ENCODE measurements around the gene SPSB1.

The SPSB1 gene

DNA sequence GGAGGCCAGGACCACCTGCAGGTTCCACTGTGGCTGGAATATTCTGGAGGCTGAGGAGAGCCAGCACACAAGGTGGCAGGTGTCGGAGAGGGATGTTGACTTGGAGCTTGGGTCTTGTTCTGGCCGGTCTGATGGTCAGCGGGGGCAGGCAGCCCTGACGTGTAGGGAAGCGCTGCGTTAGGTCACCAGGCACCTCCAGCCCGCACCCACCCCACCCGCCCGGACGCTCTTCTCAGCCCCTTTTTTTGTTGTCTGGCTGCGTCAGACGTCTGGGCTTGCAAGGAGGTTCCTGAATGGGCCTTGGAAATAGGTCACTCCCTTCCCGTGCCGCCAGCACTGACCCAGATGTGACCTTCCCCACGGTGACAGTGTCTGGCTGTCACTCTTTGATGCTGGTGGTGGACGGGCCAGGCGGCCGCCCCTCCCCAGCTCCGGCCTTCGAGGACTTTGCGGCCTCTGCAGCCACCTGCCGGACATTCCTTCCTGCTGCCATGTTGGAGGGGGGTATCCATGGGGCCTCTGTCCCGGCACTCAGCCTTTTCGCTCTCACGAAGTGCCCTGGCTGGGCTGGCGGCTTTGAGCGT is 30.1 kb downstream of the SPSB1 start:
- H3K4me1 Mint-ChIP-seq: no peaks in the 10 kb centered on the region
- no peak overlapping the region for H3K27ac Mint-ChIP-seq (ENCODE audit: low read depth)
- H3K27me3 Mint-ChIP-seq: no peaks in the 10 kb centered on the region

DNA sequence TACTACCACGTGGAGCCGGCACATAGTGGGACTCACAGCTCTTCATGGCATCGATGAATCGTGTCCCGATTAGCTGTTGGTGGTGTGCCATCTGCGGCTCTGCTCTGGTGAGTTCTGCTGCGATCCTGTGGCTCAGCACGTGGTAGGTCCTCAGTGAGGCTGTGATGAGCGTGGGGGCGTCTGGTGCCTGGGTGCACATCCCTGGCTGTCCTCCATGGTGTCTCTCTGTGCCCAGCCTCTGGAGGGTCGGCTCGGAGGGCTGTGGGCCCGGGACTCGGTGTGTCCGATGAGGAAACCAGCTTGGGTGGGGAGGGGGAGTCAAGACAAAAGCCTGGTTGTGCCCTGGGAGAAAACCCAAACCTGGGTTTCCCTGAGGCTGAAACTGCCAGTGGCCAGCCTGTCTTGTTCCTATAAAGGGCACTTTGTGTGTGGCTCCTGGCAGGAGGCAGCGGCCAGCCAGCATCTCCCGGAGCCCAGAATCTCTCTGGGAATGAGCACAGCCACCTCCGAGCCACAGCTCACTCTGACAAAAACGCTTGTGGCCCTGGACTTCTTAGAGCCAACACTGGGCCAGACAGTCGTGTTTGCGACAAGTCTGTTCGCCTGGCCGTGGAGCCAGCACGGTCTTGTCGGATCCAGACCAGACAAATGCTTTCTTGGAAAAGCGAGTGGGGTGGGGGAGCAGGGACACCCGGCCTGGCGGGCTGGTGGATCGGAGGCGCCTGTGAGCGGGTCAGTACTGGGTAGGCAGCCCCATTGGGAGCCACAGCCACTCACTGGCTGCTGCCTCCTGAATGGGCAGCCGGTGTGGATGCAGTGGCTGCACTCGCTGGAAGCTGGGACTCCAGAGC is 31.8 kb downstream of the SPSB1 start:
- no peaks in the 10 kb centered on the region for H3K27me3 Mint-ChIP-seq
- H3K4me1 Mint-ChIP-seq: no peaks in the 10 kb centered on the region
- ATAC-seq (replicated peaks; ENCODE audit: extremely low read depth, poor library complexity, severe bottlenecking): no peak
- H3K36me3 Mint-ChIP-seq (ENCODE audit: insufficient read depth): no peaks in the 10 kb centered on the region
- H3K27ac Mint-ChIP-seq (ENCODE audit: low read depth): no peak overlapping the region
- no peak for DNase-seq (ENCODE audit: low spot score in 2 of 2)
- no peaks in the 10 kb centered on the region for H3K9me3 Mint-ChIP-seq
- no peak overlapping the region for H3K4me3 Mint-ChIP-seq

More for the DNA sequence above, 30.1 kb downstream of the SPSB1 start:
- Mint-ChIP-seq H3K4me3 (no peak overlapping the region), H3K9me3 (no peaks in the 10 kb centered on the region), H3K36me3 (ENCODE audit: insufficient read depth) (no peaks in the 10 kb centered on the region)
- DNase-seq (ENCODE audit: low spot score in 2 of 2) (no peak), ATAC-seq (replicated peaks; ENCODE audit: extremely low read depth, poor library complexity, severe bottlenecking) (no peak)

DNA sequence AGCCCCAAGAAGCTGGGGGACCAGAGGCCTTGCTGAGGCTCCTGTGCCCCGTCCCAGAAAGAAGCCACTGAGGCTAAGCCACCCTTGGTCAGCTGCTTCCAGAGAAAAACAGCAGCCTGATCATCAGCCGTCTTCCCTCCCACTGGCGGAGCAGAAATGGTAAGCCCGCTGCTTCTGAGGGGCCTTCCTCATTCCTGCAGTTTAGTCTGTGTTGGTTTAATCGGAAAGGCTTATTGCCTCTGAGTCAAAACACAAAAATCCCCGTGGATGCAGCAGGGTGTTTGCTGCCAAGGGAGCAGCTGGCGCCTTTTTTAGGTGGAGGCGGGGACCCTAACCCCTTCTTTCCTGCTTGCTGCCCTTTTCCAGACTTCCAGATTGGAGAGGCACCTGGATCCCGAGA is 33.9 kb downstream of the SPSB1 start:
- H3K27me3 Mint-ChIP-seq: no peaks in the 10 kb centered on the region
- no peaks in the 10 kb centered on the region for H3K36me3 Mint-ChIP-seq (ENCODE audit: insufficient read depth)
- no peaks in the 10 kb centered on the region for H3K4me1 Mint-ChIP-seq
- no peak overlapping the region for H3K27ac Mint-ChIP-seq (ENCODE audit: low read depth)
- no peak overlapping the region for H3K4me3 Mint-ChIP-seq
- DNase-seq (ENCODE audit: low spot score in 2 of 2): no peak
- H3K9me3 Mint-ChIP-seq: no peaks in the 10 kb centered on the region
- no peak for ATAC-seq (replicated peaks; ENCODE audit: extremely low read depth, poor library complexity, severe bottlenecking)

DNA sequence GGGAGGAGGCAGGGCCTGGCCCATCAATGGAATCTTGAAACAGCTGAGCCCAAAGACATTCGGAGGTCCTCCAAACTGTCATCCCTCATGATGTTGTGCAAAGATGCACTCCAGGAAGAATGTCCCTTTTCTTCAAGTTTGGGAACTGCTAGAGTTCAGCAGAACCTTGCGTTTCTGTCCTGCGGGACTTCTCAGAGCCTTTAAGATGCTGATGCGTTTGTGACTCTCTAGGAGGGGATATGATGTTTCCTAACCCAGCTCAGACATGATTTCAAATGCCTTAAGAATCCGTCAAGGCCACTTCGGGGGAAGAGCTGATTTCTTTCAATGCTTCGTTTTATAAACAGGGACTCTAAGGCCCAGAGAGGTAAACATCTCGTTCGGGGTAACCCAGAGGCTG is 35.5 kb downstream of the SPSB1 start:
- peaks cover 6% of the 10 kb centered on the region for H3K4me1 Mint-ChIP-seq
- no peaks in the 10 kb centered on the region for H3K36me3 Mint-ChIP-seq (ENCODE audit: insufficient read depth)
- ATAC-seq (replicated peaks; ENCODE audit: extremely low read depth, poor library complexity, severe bottlenecking): no peak

DNA sequence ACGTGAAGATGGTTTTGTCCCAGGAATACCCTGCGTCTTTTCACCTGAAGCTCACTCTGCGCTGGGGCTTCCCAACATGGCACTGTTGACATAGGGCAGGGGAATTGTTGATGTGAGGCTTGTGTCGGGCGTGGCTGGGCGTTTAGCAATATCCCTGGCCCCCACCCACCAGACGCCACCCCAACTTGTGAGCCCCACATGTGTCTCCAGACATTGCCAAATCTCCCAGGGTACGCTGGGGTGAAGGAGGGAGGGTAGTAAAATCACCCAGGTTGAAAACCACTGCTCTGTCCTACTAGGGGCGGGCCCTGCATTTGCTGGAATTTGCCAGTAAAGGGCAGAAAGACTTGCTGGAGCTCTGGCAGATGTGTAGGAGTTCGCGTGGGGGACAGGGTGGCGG is 36.0 kb downstream of the SPSB1 start:
- no peaks in the 10 kb centered on the region for H3K27me3 Mint-ChIP-seq
- H3K27ac Mint-ChIP-seq (ENCODE audit: low read depth): no peak overlapping the region
- DNase-seq (ENCODE audit: low spot score in 2 of 2) (no peak), ATAC-seq (replicated peaks; ENCODE audit: extremely low read depth, poor library complexity, severe bottlenecking) (no peak)
- peaks cover 6% of the 10 kb centered on the region for H3K4me1 Mint-ChIP-seq
- H3K36me3 Mint-ChIP-seq (ENCODE audit: insufficient read depth): no peaks in the 10 kb centered on the region
- no peaks in the 10 kb centered on the region for H3K9me3 Mint-ChIP-seq
- no peak overlapping the region for H3K4me3 Mint-ChIP-seq

More for the DNA sequence above, 35.5 kb downstream of the SPSB1 start:
- no peak for DNase-seq (ENCODE audit: low spot score in 2 of 2)
- no peak overlapping the region for H3K27ac Mint-ChIP-seq (ENCODE audit: low read depth)
- H3K9me3 Mint-ChIP-seq: no peaks in the 10 kb centered on the region
- H3K4me3 Mint-ChIP-seq: no peak overlapping the region
- no peaks in the 10 kb centered on the region for H3K27me3 Mint-ChIP-seq

DNA sequence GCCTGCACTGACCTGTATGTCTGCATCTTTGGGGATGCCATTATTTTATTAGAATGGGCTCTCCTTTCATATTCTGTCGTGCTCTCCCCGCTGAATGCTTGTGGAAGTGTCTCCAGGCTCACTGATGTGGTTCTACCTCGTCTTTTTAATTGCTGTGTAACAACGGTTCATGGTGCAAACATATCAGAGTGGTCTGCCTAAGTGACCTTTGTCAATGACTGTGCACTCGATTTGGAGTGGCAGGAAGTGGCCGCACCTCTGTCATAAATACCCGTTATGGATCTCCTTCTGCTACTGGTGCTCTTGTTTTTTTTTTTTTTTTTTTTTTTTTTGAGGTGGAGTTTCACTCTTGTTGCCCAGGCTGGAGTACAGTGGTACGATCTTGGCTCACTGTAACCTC is 38.3 kb downstream of the SPSB1 start:
- H3K36me3 Mint-ChIP-seq (ENCODE audit: insufficient read depth): no peaks in the 10 kb centered on the region
- no peaks in the 10 kb centered on the region for H3K9me3 Mint-ChIP-seq
- H3K4me1 Mint-ChIP-seq: peaks cover 6% of the 10 kb centered on the region
- H3K27ac Mint-ChIP-seq (ENCODE audit: low read depth): no peak overlapping the region
- DNase-seq (ENCODE audit: low spot score in 2 of 2) (no peak), ATAC-seq (replicated peaks; ENCODE audit: extremely low read depth, poor library complexity, severe bottlenecking) (no peak)
- H3K27me3 Mint-ChIP-seq: no peaks in the 10 kb centered on the region
- no peak overlapping the region for H3K4me3 Mint-ChIP-seq

DNA sequence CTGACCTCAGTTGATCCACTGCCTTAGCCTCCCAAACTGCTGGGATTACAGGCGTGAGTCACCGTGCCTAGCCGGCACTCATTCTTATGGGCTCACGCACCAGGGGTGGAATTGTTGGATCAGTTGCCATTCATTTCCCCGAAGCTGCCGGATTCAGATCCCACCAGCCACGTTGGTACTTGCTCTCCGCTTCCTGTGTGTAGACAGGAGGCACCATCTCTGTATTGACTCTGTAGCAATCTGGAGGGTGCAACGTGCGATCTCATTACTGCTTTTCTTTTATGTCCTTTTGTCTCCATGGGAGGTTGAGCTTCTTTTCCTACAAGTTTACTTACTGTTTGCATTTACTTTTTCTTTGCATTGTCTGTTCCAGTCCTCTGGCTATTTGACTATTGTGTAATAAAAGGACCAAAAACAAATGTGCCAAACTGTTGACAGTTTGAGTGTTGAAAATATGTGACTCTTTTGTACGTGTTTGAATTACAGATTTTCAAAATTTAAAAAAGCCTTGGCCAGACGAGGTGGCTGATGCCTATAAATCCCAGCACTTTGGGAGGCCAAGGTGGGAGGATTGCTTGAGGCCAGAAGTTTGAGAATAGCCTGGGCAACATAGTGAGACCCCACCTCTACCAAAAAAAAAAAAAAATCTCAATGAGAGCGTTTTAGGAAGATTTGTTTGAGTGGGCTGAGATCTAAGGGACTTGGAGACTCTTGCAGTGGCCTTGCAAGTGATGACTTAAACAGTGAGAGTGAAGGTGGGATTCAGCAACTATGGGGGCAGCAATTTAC is 39.1 kb downstream of the SPSB1 start:
- Mint-ChIP-seq H3K9me3 (no peaks in the 10 kb centered on the region), H3K27ac (ENCODE audit: low read depth) (no peak overlapping the region), H3K4me3 (no peak overlapping the region), H3K36me3 (ENCODE audit: insufficient read depth) (no peaks in the 10 kb centered on the region), H3K4me1 (peaks cover 6% of the 10 kb centered on the region), H3K27me3 (no peaks in the 10 kb centered on the region)
- DNase-seq (ENCODE audit: low spot score in 2 of 2): no peak
- ATAC-seq (replicated peaks; ENCODE audit: extremely low read depth, poor library complexity, severe bottlenecking): no peak

DNA sequence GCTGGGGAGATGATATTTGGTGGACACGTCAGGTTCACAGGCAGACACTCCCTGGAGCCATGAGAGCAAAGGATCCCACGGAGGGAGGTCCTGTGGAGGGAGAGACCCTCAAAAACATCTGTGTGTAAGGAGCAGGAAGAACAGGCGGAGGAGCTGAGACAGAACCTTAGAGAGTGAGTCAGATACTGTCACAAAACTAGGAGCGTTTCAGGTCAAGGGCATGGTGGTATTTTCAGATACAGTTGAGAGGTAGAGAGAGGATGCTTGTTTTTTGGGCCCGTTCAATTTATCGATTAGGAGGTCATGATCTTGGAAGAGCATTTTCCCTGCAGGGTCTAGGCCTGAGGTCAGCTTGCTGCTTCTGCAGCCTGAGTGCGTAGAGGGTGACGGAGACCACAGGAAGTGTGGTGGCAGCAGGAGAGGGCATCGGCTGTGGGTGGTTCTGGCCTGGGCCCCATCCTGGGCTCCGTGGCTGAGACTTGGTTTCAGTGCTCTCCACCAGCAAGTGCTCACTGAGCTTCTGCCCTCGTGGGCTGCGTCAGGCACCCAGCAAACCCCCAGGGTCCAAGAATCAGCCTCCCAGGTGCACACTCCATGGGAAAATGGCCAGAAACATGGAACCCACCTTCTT is 39.9 kb downstream of the SPSB1 start:
- Mint-ChIP-seq H3K4me3 (no peak overlapping the region), H3K27me3 (no peaks in the 10 kb centered on the region), H3K4me1 (peaks cover 6% of the 10 kb centered on the region), H3K36me3 (ENCODE audit: insufficient read depth) (no peaks in the 10 kb centered on the region), H3K27ac (ENCODE audit: low read depth) (no peak overlapping the region), H3K9me3 (no peaks in the 10 kb centered on the region)
- ATAC-seq (replicated peaks; ENCODE audit: extremely low read depth, poor library complexity, severe bottlenecking) (no peak), DNase-seq (ENCODE audit: low spot score in 2 of 2) (no peak)

DNA sequence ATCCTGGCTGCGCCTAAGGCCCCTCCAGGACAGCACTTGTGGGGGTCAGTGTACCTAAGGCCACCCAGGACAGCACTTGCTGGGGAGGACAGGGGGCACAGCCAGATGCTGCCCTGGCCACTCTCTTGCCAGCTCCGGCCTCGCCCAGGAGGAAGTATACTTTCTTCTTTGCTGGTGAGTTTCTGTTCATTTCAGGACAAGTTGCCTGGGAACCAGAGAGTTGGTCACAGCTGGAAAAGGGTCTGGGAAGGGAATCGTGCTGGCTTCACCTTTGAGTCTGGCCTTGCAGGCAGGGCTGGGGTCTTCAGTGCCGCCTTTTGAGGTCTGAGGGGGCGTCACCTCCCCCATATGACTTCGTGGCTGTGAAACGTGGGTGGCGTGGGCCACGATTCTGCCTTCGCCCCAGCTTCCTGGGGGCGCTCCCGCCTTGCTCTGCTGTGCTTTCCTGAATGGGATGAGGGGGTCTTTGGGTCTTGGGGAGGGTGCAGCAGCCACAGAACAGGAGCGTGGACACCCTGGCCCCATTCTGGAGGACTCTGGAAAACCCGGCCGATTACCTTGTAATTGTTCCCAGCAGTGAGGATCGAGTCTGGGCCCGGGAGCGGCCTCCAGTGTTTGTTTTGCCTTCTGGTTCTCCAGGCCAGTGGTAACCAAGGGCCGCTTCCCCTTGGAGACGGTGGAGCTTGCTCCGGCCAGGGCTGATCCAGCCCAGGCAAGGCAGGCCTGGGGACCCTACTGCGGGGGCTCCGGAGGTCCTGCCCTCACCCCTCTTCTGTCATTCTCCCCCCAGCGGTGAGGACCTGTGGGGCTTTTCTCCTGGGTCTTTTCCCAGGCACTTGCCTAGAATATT is 45.9 kb downstream of the SPSB1 start:
- no peaks in the 10 kb centered on the region for H3K9me3 Mint-ChIP-seq
- no peak for DNase-seq (ENCODE audit: low spot score in 2 of 2)
- H3K4me1 Mint-ChIP-seq: no peaks in the 10 kb centered on the region
- H3K36me3 Mint-ChIP-seq (ENCODE audit: insufficient read depth): no peaks in the 10 kb centered on the region
- no peaks in the 10 kb centered on the region for H3K27me3 Mint-ChIP-seq
- H3K27ac Mint-ChIP-seq (ENCODE audit: low read depth): no peak overlapping the region
- no peak for ATAC-seq (replicated peaks; ENCODE audit: extremely low read depth, poor library complexity, severe bottlenecking)
- H3K4me3 Mint-ChIP-seq: no peak overlapping the region

DNA sequence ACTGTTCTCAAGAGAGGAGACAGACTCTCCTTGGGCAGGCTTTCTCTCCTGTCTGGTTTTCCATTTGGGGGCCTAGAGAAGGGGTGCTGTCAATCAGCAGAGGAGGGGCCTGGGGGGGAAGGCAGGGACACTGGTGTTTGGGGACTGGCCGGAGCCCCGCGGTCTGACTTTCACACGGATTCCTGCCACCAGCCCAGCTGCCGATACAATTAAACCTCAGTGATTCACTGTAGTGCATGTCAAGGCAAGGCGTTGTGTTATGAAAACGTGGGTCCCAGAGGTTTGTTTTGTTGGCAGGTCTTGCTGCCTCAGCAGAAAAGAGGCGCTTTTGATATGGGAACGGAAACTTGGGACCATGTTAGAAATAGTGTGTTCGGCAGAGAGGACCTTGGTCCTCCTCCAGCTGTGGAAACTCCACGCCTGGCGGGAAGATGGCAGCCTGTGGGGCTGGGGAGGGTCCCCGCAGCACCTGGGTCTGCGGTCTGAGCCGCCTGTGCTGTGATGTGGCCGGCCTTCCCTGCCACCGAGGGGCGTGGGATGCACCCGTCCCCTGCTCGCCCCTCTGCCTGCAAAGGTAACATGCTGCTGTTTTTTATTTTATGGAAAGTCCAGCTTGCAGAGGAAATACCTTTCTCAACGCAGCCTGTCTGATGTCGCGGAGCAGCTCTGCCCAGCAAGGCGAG is 47.6 kb downstream of the SPSB1 start:
- Mint-ChIP-seq H3K9me3 (no peaks in the 10 kb centered on the region), H3K4me3 (no peak overlapping the region), H3K27ac (ENCODE audit: low read depth) (no peak overlapping the region), H3K27me3 (no peaks in the 10 kb centered on the region), H3K4me1 (no peaks in the 10 kb centered on the region), H3K36me3 (ENCODE audit: insufficient read depth) (no peaks in the 10 kb centered on the region)
- no peak for ATAC-seq (replicated peaks; ENCODE audit: extremely low read depth, poor library complexity, severe bottlenecking)
- DNase-seq (ENCODE audit: low spot score in 2 of 2): no peak

DNA sequence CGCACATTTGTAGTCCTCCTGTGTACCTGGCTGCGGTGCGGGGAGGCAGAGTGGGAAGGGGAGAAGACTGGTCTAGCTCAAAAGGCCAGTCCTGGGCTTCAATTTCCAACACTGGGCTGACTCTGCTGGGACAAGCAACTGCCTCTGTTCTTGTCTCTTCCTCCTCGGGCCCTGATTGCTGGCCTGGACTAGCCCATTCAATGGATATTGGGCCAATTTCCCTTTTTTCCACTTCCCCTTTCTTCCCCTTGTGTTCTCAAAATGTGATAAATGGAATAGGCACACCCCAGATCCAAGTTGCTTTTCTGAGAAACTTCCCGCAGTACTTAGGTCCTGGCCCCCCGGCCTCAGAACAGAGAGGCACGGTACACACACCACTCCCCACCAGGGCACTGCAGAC is 48.2 kb downstream of the SPSB1 start:
- H3K4me3 Mint-ChIP-seq: no peak overlapping the region
- H3K9me3 Mint-ChIP-seq: no peaks in the 10 kb centered on the region
- no peaks in the 10 kb centered on the region for H3K27me3 Mint-ChIP-seq
- H3K4me1 Mint-ChIP-seq: no peaks in the 10 kb centered on the region
- no peak for ATAC-seq (replicated peaks; ENCODE audit: extremely low read depth, poor library complexity, severe bottlenecking)
- no peak overlapping the region for H3K27ac Mint-ChIP-seq (ENCODE audit: low read depth)
- H3K36me3 Mint-ChIP-seq (ENCODE audit: insufficient read depth): no peaks in the 10 kb centered on the region
- no peak for DNase-seq (ENCODE audit: low spot score in 2 of 2)

Data from central memory CD8-positive, alpha-beta T cell (primary cell).